Neural progenitor cell (in vitro differentiated cells): ENCODE results near the gene SORBS2. TPM values are rescaled to one million over a fixed set of nuclear protein-coding genes. Genes with fewer than 3 reads are reported as not detected.

Source experiments
- DNase-seq: peaks from one replicate; pipeline ENCODE4 v3.0.0-alpha.2; 2016; ENCODE audit warnings: low spot score
- H2AFZ ChIP-seq: fragments of 200-600 bp; sonication (generic); replicated peaks from 2 replicates; pipeline ENCODE4 v1.6.1; 2016; ENCODE audit warnings: antibody characterized with exemption
- H3F3A ChIP-seq: fragments of 200-600 bp; sonication (generic); 2 replicates; pipeline ENCODE4 v1.6.1; 2016; ENCODE audit warnings: antibody characterized with exemption, low read depth
- H3K27ac ChIP-seq: fragments of 200-600 bp; sonication (generic); 2 replicates; pipeline ENCODE4 v1.5.1; 2016; ENCODE audit warnings: mild to moderate bottlenecking
- H3K27me3 ChIP-seq: fragments of 200-600 bp; sonication (generic); 2 replicates; pipeline ENCODE4 v1.6.1; 2016; ENCODE audit warnings: mild to moderate bottlenecking, moderate library complexity
- H3K36me3 ChIP-seq: fragments of 200-600 bp; sonication (generic); 2 replicates; pipeline ENCODE4 v1.5.1; 2016
- H3K4me1 ChIP-seq: fragments of 200-600 bp; sonication (generic); 2 replicates; pipeline ENCODE4 v1.6.1; 2016; ENCODE audit warnings: mixed run types
- H3K4me2 ChIP-seq: fragments of 200-600 bp; sonication (generic); 2 replicates; pipeline ENCODE4 v1.6.1; 2016
- H3K4me3 ChIP-seq: fragments of 200-600 bp; sonication (generic); 2 replicates; pipeline ENCODE4 v1.5.1; 2016
- H3K79me2 ChIP-seq: fragments of 200-600 bp; sonication (generic); 2 replicates; pipeline ENCODE4 v1.6.1; 2016; ENCODE audit warnings: low read depth
- H3K9ac ChIP-seq: fragments of 200-600 bp; sonication (generic); 2 replicates; pipeline ENCODE4 v1.6.1; 2016
- H3K9me3 ChIP-seq: fragments of 200-600 bp; sonication (generic); 2 replicates; pipeline ENCODE4 v1.5.1; 2016; ENCODE audit warnings: low read depth
- H4K20me1 ChIP-seq: fragments of 200-600 bp; sonication (generic); 2 replicates; pipeline ENCODE4 v1.6.1; 2016; ENCODE audit warnings: low read depth
- H3K27ac Mint-ChIP-seq: 3 replicates; pipeline ENCODE4 v1.8.0; 2021; ENCODE audit warnings: mixed read lengths
- H3K27me3 Mint-ChIP-seq: 2 replicates; pipeline ENCODE4 v1.8.0; 2022; ENCODE audit warnings: low read depth, mild to moderate bottlenecking, inconsistent platforms, moderate library complexity, mixed read lengths; ENCODE audit not compliant: insufficient read depth
- H3K36me3 Mint-ChIP-seq: 3 replicates; pipeline ENCODE4 v1.8.0; 2021; ENCODE audit warnings: mixed read lengths
- H3K4me1 Mint-ChIP-seq: 3 replicates; pipeline ENCODE4 v1.8.0; 2021; ENCODE audit warnings: mixed read lengths
- H3K4me3 Mint-ChIP-seq: 3 replicates; pipeline ENCODE4 v1.8.0; 2021; ENCODE audit warnings: mild to moderate bottlenecking, moderate library complexity, mixed read lengths
- H3K9me3 Mint-ChIP-seq: 3 replicates; pipeline ENCODE4 v1.8.0; 2020; ENCODE audit warnings: mixed read lengths
- CTCF ChIP-seq: fragments of 200-600 bp; sonication (generic); IDR thresholded peaks from 2 replicates; pipeline ENCODE4 v1.5.1; 2017; ENCODE audit warnings: antibody characterized with exemption, mild to moderate bottlenecking
- EZH2 ChIP-seq: fragments of 200-600 bp; sonication (generic); IDR thresholded peaks from 2 replicates; pipeline ENCODE4 v1.6.1; 2017; ENCODE audit warnings: antibody characterized with exemption, mild to moderate bottlenecking, moderate library complexity
- EZH2phosphoT487 ChIP-seq: fragments of 200-600 bp; sonication (generic); IDR thresholded peaks from 2 replicates; pipeline ENCODE4 v1.6.1; 2017; ENCODE audit warnings: antibody characterized with exemption
- total RNA-seq: library from RNA; depleted of rRNA; stranded (reverse); fragments of >200 nt; gene quantifications from 2 replicates; pipeline ENCODE4 v1.2.3, GENCODE V29; 2015; ENCODE audit warnings: low replicate concordance

The SORBS2 gene
- total RNA-seq, 1 donor from 2014 or later, result 15.7 TPM

GRCh38 chr4:185833055-185833598, 21.1 kb upstream of the SORBS2 start:
- no peak overlapping the region for H3K4me3 ChIP-seq
- peaks cover 49% of the 10 kb centered on the region for H3K4me1 ChIP-seq
- Mint-ChIP-seq H3K27me3 (peaks cover 7% of the 10 kb centered on the region), H3K4me1 (peaks cover 16% of the 10 kb centered on the region), H3K27ac (no peak overlapping the region), H3K36me3 (peaks cover 3% of the 10 kb centered on the region), H3K4me3 (no peak overlapping the region), H3K9me3 (peaks cover 7% of the 10 kb centered on the region)
- peak; percentile 94 for TF ChIP-seq EZH2phosphoT487
- no peak for TF ChIP-seq EZH2
- H3K9me3 ChIP-seq, result no peaks in the 10 kb centered on the region
- H3K27ac ChIP-seq, result no peak overlapping the region
- H3K27me3 ChIP-seq, result no peaks in the 10 kb centered on the region
- DNase-seq, result peak; percentile 59
- no peaks in the 10 kb centered on the region for H4K20me1 ChIP-seq
- no peak overlapping the region for H3K4me2 ChIP-seq
- no peak overlapping the region for H2AFZ ChIP-seq
- H3K79me2 ChIP-seq, result no peaks in the 10 kb centered on the region
- no peak overlapping the region for H3K9ac ChIP-seq
- H3F3A ChIP-seq, result peaks cover 31% of the 10 kb centered on the region
- no peaks in the 10 kb centered on the region for H3K36me3 ChIP-seq

- DNase-seq, result no peak
- H3K9me3 Mint-ChIP-seq, result peaks cover 7% of the 10 kb centered on the region
Observed at GRCh38 chr4:185831125-185831815, 19.3 kb upstream of the SORBS2 start.

DNA sequence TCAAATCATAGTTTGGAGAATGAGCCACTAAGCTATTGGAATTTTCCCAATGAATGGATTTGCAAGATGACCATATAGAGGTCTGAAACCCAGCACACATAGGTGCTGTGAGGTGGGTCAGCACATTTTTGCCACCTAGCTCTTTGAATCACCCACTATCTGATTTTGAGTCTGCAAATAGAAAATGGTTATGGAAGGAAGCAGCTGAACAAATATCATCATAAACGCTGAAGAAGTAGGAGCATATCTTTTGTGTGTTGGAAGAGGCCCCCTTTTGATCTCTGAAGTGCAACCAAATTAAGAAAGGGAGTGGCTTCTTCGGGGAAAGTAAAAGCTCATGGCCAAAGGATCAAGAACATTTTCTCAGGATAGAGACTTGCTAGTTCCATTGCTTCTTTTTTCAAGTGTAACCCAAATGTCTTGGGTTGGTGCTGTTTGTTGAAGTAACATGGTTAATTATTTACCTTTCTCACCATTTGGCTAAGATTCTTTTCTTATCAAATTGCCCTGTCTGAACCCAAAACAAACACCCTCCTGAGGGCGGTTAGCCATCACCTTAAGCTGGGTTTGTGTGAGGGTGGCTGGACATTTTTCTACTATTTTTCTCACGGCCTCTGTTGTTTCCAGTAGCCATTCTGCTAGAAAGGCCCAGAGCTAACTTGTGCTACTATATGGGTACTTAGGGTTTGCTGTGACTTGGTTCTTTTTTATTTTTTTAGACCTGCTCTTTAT, 18.4 kb upstream of the SORBS2 start:
- Histone ChIP-seq H3K9ac (no peak overlapping the region), H3K79me2 (no peaks in the 10 kb centered on the region), H3K36me3 (no peaks in the 10 kb centered on the region), H2AFZ (no peak overlapping the region), H4K20me1 (no peaks in the 10 kb centered on the region), H3K27me3 (no peaks in the 10 kb centered on the region), H3K4me2 (no peak overlapping the region), H3K27ac (no peak overlapping the region), H3K4me3 (no peak overlapping the region), H3K9me3 (no peaks in the 10 kb centered on the region), H3F3A (peaks cover 6% of the 10 kb centered on the region), H3K4me1 (peaks cover 22% of the 10 kb centered on the region)
- Mint-ChIP-seq H3K9me3 (peaks cover 7% of the 10 kb centered on the region), H3K4me3 (no peak overlapping the region), H3K4me1 (peaks cover 13% of the 10 kb centered on the region), H3K27ac (no peak overlapping the region), H3K36me3 (peaks cover 3% of the 10 kb centered on the region), H3K27me3 (peaks cover 7% of the 10 kb centered on the region)
- DNase-seq, result no peak
- no peak for TF ChIP-seq EZH2
- no peak for TF ChIP-seq EZH2phosphoT487
- TF ChIP-seq CTCF, result no peak

More at GRCh38 chr4:185831125-185831815, 19.3 kb upstream of the SORBS2 start:
- H3K9ac ChIP-seq, result no peak overlapping the region
- TF ChIP-seq EZH2phosphoT487, result no peak
- TF ChIP-seq CTCF, result no peak
- TF ChIP-seq EZH2, result no peak
- no peak overlapping the region for H3K4me3 Mint-ChIP-seq
- H3K36me3 ChIP-seq, result no peaks in the 10 kb centered on the region
- H3K27ac Mint-ChIP-seq, result no peak overlapping the region
- no peaks in the 10 kb centered on the region for H3K79me2 ChIP-seq
- H3K27me3 ChIP-seq, result no peaks in the 10 kb centered on the region
- peaks cover 7% of the 10 kb centered on the region for H3K27me3 Mint-ChIP-seq
- H3K4me1 Mint-ChIP-seq, result peaks cover 16% of the 10 kb centered on the region
- peaks cover 31% of the 10 kb centered on the region for H3K4me1 ChIP-seq
- no peak overlapping the region for H2AFZ ChIP-seq
- H4K20me1 ChIP-seq, result no peaks in the 10 kb centered on the region
- no peaks in the 10 kb centered on the region for H3K9me3 ChIP-seq
- peaks cover 13% of the 10 kb centered on the region for H3F3A ChIP-seq
- no peak overlapping the region for H3K4me3 ChIP-seq
- no peak overlapping the region for H3K27ac ChIP-seq
- H3K4me2 ChIP-seq, result no peak overlapping the region
- H3K36me3 Mint-ChIP-seq, result peaks cover 3% of the 10 kb centered on the region
